H1 (cell line): ENCODE results near the gene HLA-E. TPM values are rescaled to one million over a fixed set of nuclear protein-coding genes. Genes with fewer than 3 reads are reported as not detected.

ENCODE experiments used
- CTCF ChIA-PET: fragments of 300-600 bp; sonication (Branson Sonifier 250); formaldehyde crosslinking; loops from one replicate; lab custom pipeline; 2021; ENCODE audit not compliant: partially characterized antibody; lab: Charles Lee
- POLR2A ChIA-PET: fragments of 300-600 bp; sonication (Branson Sonifier 250); formaldehyde crosslinking; loops from one replicate; lab custom pipeline; 2021; ENCODE audit warnings: inconsistent platforms; ENCODE audit not compliant: partially characterized antibody; lab: Charles Lee
- DNase-seq, 2 experiments: peaks; one replicate each; pipeline versions ENCODE4 v3.0.0 to v3.0.0-alpha.2; 2010 to 2022; ENCODE audit warnings: low spot score in 2 of 2, low read depth in 1 of 2, mixed read lengths in 1 of 2
- FAIRE-seq: peaks from 2 replicates; lab custom pipeline; 2011; peaks lifted over from hg19 to GRCh38; lab: Jason Lieb, UNC
- H2AFZ ChIP-seq: 2 replicates; pipeline ENCODE4 v1.8.1; 2012; ENCODE audit warnings: low read length, inconsistent platforms
- H2AK5ac ChIP-seq: 2 replicates; pipeline ENCODE4 v1.6.1; 2013; ENCODE audit warnings: low read depth, low read length
- H2BK120ac ChIP-seq: replicated peaks from 2 replicates; pipeline ENCODE3; 2013; ENCODE audit warnings: low read depth, low read length, inconsistent platforms
- H2BK12ac ChIP-seq: 2 replicates; pipeline ENCODE4 v1.6.1; 2013; ENCODE audit warnings: low read depth, low read length
- H2BK15ac ChIP-seq: 2 replicates; pipeline ENCODE4 v1.6.1; 2013; ENCODE audit warnings: low read length
- H2BK20ac ChIP-seq: 2 replicates; pipeline ENCODE4 v1.6.1; 2013; ENCODE audit warnings: low read length
- H2BK5ac ChIP-seq: 2 replicates; pipeline ENCODE4 v1.6.1; 2013; ENCODE audit warnings: low read depth, low read length
- H3K14ac ChIP-seq: 2 replicates; pipeline ENCODE4 v1.6.1; 2013; ENCODE audit warnings: inconsistent platforms; ENCODE audit not compliant: insufficient read length
- H3K18ac ChIP-seq: 2 replicates; pipeline ENCODE4 v1.6.1; 2013; ENCODE audit warnings: low read length; ENCODE audit errors: extremely low read depth
- H3K23ac ChIP-seq: 2 replicates; pipeline ENCODE4 v1.6.1; 2013; ENCODE audit warnings: inconsistent platforms; ENCODE audit not compliant: insufficient read length
- H3K23me2 ChIP-seq: 2 replicates; pipeline ENCODE4 v1.6.1; 2013; ENCODE audit warnings: low read depth, low read length
- H3K27ac ChIP-seq: 2 replicates; pipeline ENCODE4 v1.6.1; 2011; ENCODE audit warnings: low read depth, low read length, inconsistent platforms
- H3K27me3 ChIP-seq, 4 experiments: replicated peaks in 1 of 4; 1 replicate in 1 of 4; 2 replicates in 3 of 4; pipeline versions ENCODE4 v1.6.1 to v1.8.1; 2011 to 2013; ENCODE audit warnings: low read length in 3 of 4, mild to moderate bottlenecking in 3 of 4, inconsistent platforms in 2 of 4, mixed read lengths in 2 of 4, moderate library complexity in 1 of 4; ENCODE audit not compliant: control insufficient read depth in 3 of 4, insufficient read depth in 3 of 4; ENCODE audit errors: extremely low read depth in 1 of 4
- H3K36me3 ChIP-seq, 4 experiments: 2 replicates each; pipeline versions ENCODE4 v1.6.1 to v1.8.1; 2011 to 2013; ENCODE audit warnings: mild to moderate bottlenecking in 4 of 4, low read length in 3 of 4, moderate library complexity in 2 of 4, control low read depth in 1 of 4, inconsistent platforms in 1 of 4; ENCODE audit not compliant: insufficient read depth in 4 of 4, control insufficient read depth in 2 of 4
- H3K4ac ChIP-seq: replicated peaks from 2 replicates; pipeline ENCODE3; 2013; ENCODE audit warnings: low read length, low read depth, mixed read lengths, inconsistent platforms; ENCODE audit not compliant: insufficient read length
- H3K4me1 ChIP-seq, 4 experiments: replicated peaks in 1 of 4; 1 replicate in 1 of 4; 2 replicates in 3 of 4; pipeline versions ENCODE4 v1.6.1 to v1.8.1; 2011 to 2013; ENCODE audit warnings: low read length in 3 of 4, inconsistent platforms in 2 of 4, mixed read lengths in 1 of 4; ENCODE audit not compliant: insufficient read depth in 4 of 4, control insufficient read depth in 3 of 4
- H3K4me2 ChIP-seq, 2 experiments: 2 replicates each; pipeline versions ENCODE4 v1.6.1 to v1.8.1; 2011 to 2013; ENCODE audit warnings: low read depth in 2 of 2, low read length in 2 of 2, control low read depth in 1 of 2, inconsistent platforms in 1 of 2, mild to moderate bottlenecking in 1 of 2; ENCODE audit not compliant: insufficient read depth in 1 of 2
- H3K4me3 ChIP-seq, 4 experiments: fragments of 200-600, 300-600 bp in 1 of 4; sonication (generic), shearing (Covaris generic), sonication (Bioruptor Twin) in 1 of 4; 2 replicates each; pipeline versions ENCODE4 v1.5.1 to v1.8.1; 2011 to 2016; ENCODE audit warnings: low read length in 4 of 4, low read depth in 3 of 4, control low read depth in 2 of 4, inconsistent platforms in 2 of 4, mild to moderate bottlenecking in 2 of 4, mixed read lengths in 1 of 4, moderate library complexity in 1 of 4; ENCODE audit not compliant: insufficient read depth in 2 of 4; ENCODE audit errors: extremely low read depth in 1 of 4
- H3K56ac ChIP-seq: replicated peaks from 2 replicates; pipeline ENCODE3; 2013; ENCODE audit warnings: low read depth, mild to moderate bottlenecking, mixed read lengths, low read length, inconsistent platforms; ENCODE audit not compliant: insufficient read length
- H3K79me1 ChIP-seq: 2 replicates; pipeline ENCODE4 v1.6.1; 2013; ENCODE audit warnings: low read depth, low read length, control low read depth
- H3K79me2 ChIP-seq, 2 experiments: 2 replicates each; pipeline versions ENCODE4 v1.6.1 to v1.8.1; 2012 to 2013; ENCODE audit warnings: low read length in 2 of 2, mild to moderate bottlenecking in 2 of 2, inconsistent platforms in 1 of 2; ENCODE audit not compliant: insufficient read depth in 2 of 2, control insufficient read depth in 1 of 2
- H3K9ac ChIP-seq, 4 experiments: replicated peaks in 1 of 4; 1 replicate in 1 of 4; 2 replicates in 3 of 4; pipeline versions ENCODE4 v1.6.1 to v1.8.1; 2011 to 2013; ENCODE audit warnings: low read depth in 3 of 4, low read length in 3 of 4, control low read depth in 2 of 4, mild to moderate bottlenecking in 2 of 4, moderate library complexity in 2 of 4, inconsistent platforms in 1 of 4; ENCODE audit errors: extremely low read depth in 1 of 4
- H3K9me3 ChIP-seq, 2 experiments: 2 replicates each; pipeline versions ENCODE4 v1.6.1 to v1.8.1; 2012 to 2013; ENCODE audit warnings: mild to moderate bottlenecking in 2 of 2, moderate library complexity in 2 of 2, control low read depth in 1 of 2, inconsistent platforms in 1 of 2, low read depth in 1 of 2, low read length in 1 of 2, mixed read lengths in 1 of 2; ENCODE audit not compliant: insufficient read depth in 2 of 2
- H4K20me1 ChIP-seq, 2 experiments: replicated peaks in 1 of 2; 2 replicates each; pipeline versions ENCODE3 to v1.8.1; 2011 to 2013; ENCODE audit warnings: inconsistent platforms in 2 of 2, low read length in 2 of 2, mild to moderate bottlenecking in 1 of 2; ENCODE audit not compliant: insufficient read depth in 2 of 2, control insufficient read depth in 1 of 2
- H4K5ac ChIP-seq: 2 replicates; pipeline ENCODE4 v1.6.1; 2013; ENCODE audit warnings: low read length, low read depth, mixed read lengths, inconsistent platforms; ENCODE audit not compliant: insufficient read length
- H4K8ac ChIP-seq: 2 replicates; pipeline ENCODE4 v1.8.0; 2013; ENCODE audit warnings: mild to moderate bottlenecking, moderate library complexity, low read length, inconsistent platforms; ENCODE audit not compliant: insufficient read depth; ENCODE audit errors: extremely low read depth
- H4K91ac ChIP-seq: replicated peaks from 2 replicates; pipeline ENCODE3; 2013; ENCODE audit warnings: low read length, mixed read lengths, inconsistent platforms; ENCODE audit not compliant: insufficient read length
- ASH2L ChIP-seq: fragments of 200-600, 300-600 bp; sonication (generic); IDR thresholded peaks from one replicate; pipeline ENCODE4 v1.7.1; 2017; ENCODE audit warnings: low read length
- BCL11A ChIP-seq, 2 experiments: IDR thresholded peaks; one replicate each; pipeline ENCODE4 v1.6.1; 2011; ENCODE audit warnings: low read depth in 2 of 2, low read length in 2 of 2, mild to moderate bottlenecking in 2 of 2
- EGR1 ChIP-seq: IDR thresholded peaks from 2 replicates; pipeline ENCODE4 v1.6.1; 2011; ENCODE audit warnings: low read depth, low read length, borderline replicate concordance
- EP300 ChIP-seq, 2 experiments: IDR thresholded peaks; 1 replicate in 1 of 2; 2 replicates in 1 of 2; pipeline ENCODE4 v1.6.1; 2011 to 2012; ENCODE audit warnings: low read depth in 2 of 2, low read length in 2 of 2, mild to moderate bottlenecking in 2 of 2, borderline replicate concordance in 1 of 2, inconsistent platforms in 1 of 2, moderate library complexity in 1 of 2
- JUN ChIP-seq: IDR thresholded peaks from 2 replicates; pipeline ENCODE4 v1.6.1; 2011; ENCODE audit warnings: low read depth, mild to moderate bottlenecking, improper control_type of control experiment, low read length
- KDM4A ChIP-seq: IDR thresholded peaks from one replicate; pipeline ENCODE4 v1.7.1; 2012; ENCODE audit warnings: low read depth, mild to moderate bottlenecking, moderate library complexity, low read length, inconsistent platforms; ENCODE audit not compliant: severe bottlenecking
- POLR2A ChIP-seq, 2 experiments: IDR thresholded peaks; 1 replicate in 1 of 2; 2 replicates in 1 of 2; pipeline ENCODE4 v1.6.1; 2011; ENCODE audit warnings: low read depth in 2 of 2, low read length in 2 of 2, mild to moderate bottlenecking in 2 of 2; ENCODE audit errors: control extremely low read depth in 1 of 2
- POU5F1 ChIP-seq: IDR thresholded peaks from 2 replicates; pipeline ENCODE4 v1.6.1; 2011; ENCODE audit warnings: low read depth, mild to moderate bottlenecking, low read length, moderate library complexity
- RAD21 ChIP-seq, 2 experiments: IDR thresholded peaks in 1 of 2; conservative IDR thresholded peaks in 1 of 2; 2 replicates each; pipeline ENCODE4 v1.6.1; 2011; ENCODE audit warnings: low read depth in 2 of 2, low read length in 2 of 2, improper control_type of control experiment in 1 of 2, inconsistent platforms in 1 of 2, mild to moderate bottlenecking in 1 of 2, moderate library complexity in 1 of 2
- RFX5 ChIP-seq: IDR thresholded peaks from 2 replicates; pipeline ENCODE4 v1.6.1; 2011; ENCODE audit warnings: low read depth, low read length, improper control_type of control experiment, borderline replicate concordance
- SIN3A ChIP-seq, 2 experiments: IDR thresholded peaks in 1 of 2; conservative IDR thresholded peaks in 1 of 2; 2 replicates each; pipeline ENCODE4 v1.6.1; 2011 to 2012; ENCODE audit warnings: low read length in 2 of 2, improper control_type of control experiment in 1 of 2, low read depth in 1 of 2, mild to moderate bottlenecking in 1 of 2
- SP4 ChIP-seq: IDR thresholded peaks from 2 replicates; pipeline ENCODE4 v1.6.1; 2012; ENCODE audit warnings: low read length, inconsistent platforms
- TBP ChIP-seq: IDR thresholded peaks from 2 replicates; pipeline ENCODE4 v1.6.1; 2011; ENCODE audit warnings: low read depth, low read length, improper control_type of control experiment
- WGBS, 2 experiments: shearing (Covaris generic) in 1 of 2; methylation state at CpG; one replicate each; pipeline versions ENCODE4 v1.1.6 to v1.1.7; 2013 to 2015; ENCODE audit warnings: low lambda C conversion rate in 2 of 2, mixed read lengths in 2 of 2, inconsistent platforms in 1 of 2, low coverage in 1 of 2, missing lambda C conversion rate in 1 of 2; ENCODE audit not compliant: insufficient replicate concordance in 2 of 2, insufficient coverage in 1 of 2, insufficient read length in 1 of 2; ENCODE audit errors: extremely low coverage in 1 of 2, missing lambda C conversion rate in 1 of 2; 5-methylcytosine and 5-hydroxymethylcytosine counted together
- polyA plus RNA-seq, 7 experiments: library from polyadenylated mRNA; depleted of rRNA in 3 of 7; stranded (reverse) in 5 of 7; unstranded in 2 of 7; fragments of >200 nt in 5 of 7; fragments of 200-250 nt in 2 of 7; gene quantifications; 1 replicate in 5 of 7; 2 replicates in 1 of 7; 4 replicates in 1 of 7; pipeline versions ENCODE4 v1.2.1 to v1.2.3, GENCODE V29; 2011 to 2013; ENCODE audit warnings: missing spikeins in 2 of 7, mixed read lengths in 2 of 7
- total RNA-seq: library from RNA; stranded (reverse); fragmentation: NEBNext Ultra II Directional; extraction: Animal tissue kit (Norgen Biotek cat#: 25700); gene quantifications from 2 replicates; pipeline ENCODE4 v1.2.1, GENCODE V29; 2021
- TF ChIP-seq, protein P1 (sequence below): IDR thresholded peaks from 2 replicates; pipeline ENCODE4 v1.6.1; 2012; ENCODE audit warnings: inconsistent platforms

The HLA-E gene
- total and polyA plus RNA-seq, 2 of the 8 experiments (the other 6 are each of a cell fraction or from before 2014, with no cell fraction given), result 20.2 to 28.0 TPM

DNA sequence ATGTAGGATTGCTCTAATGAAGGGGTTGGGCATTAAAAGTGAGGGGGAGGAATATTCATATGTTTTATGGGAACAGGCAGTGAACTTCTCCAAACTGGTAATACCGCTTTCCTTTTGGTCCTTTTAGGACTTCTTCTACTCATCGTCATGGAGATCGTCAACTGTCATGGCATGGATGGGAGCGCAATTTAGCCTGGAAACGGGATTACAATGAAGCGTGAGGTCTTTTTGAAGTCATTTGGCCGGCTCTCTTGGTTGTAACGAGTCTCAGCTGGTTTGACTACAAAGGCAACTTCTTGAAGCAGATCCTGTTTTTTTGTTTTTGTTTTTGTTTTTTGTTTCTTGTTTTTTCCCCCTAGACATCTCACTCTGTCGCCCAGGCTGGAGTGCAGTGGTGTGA is 1.4 kb upstream of the HLA-E start:
- Histone ChIP-seq H2BK5ac (no peak overlapping the region), H3K56ac (no peak overlapping the region)
- TF ChIP-seq BCL11A (IDR thresholded peaks at IDR 0.05; ENCODE audit: low read depth in 2 of 2, low read length in 2 of 2), result no peak
- no peak for TF ChIP-seq POU5F1
- no peak for TF ChIP-seq RAD21 (IDR thresholded peaks at IDR 0.05 in 1 of 2, conservative IDR thresholded peaks at IDR 0.05 in 1 of 2; ENCODE audit: low read depth in 2 of 2, low read length in 2 of 2)
- no peak for TF ChIP-seq EGR1
- TF ChIP-seq RFX5, result no peak
- no peak for TF ChIP-seq SIN3A (conservative IDR thresholded peaks at IDR 0.05 in 1 of 2, IDR thresholded peaks at IDR 0.05 in 1 of 2; ENCODE audit: low read depth in 1 of 2, low read length in 2 of 2)
- no peak for TF ChIP-seq EP300 (IDR thresholded peaks at IDR 0.05; ENCODE audit: borderline replicate concordance in 1 of 2, low read depth in 2 of 2, low read length in 2 of 2)
- no peak for TF ChIP-seq JUN
- TF ChIP-seq ASH2L, result no peak
- no peak for TF ChIP-seq POLR2A (IDR thresholded peaks at IDR 0.05; ENCODE audit: control extremely low read depth in 1 of 2, low read depth in 2 of 2, low read length in 2 of 2)
- no peak for TF ChIP-seq TBP
- TF ChIP-seq SP4, result no peak
- no peak for TF ChIP-seq KDM4A
- TF ChIP-seq, protein P1, sequence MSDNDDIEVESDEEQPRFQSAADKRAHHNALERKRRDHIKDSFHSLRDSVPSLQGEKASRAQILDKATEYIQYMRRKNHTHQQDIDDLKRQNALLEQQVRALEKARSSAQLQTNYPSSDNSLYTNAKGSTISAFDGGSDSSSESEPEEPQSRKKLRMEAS, result no peak

More for the DNA sequence above, 1.4 kb upstream of the HLA-E start:
- CTCF ChIA-PET, result interaction anchor here (0.9 to 9.9 kb wide), 3 partner anchors 42 to 57 kb away, joined by 3 to 326 read pairs (median 8); no protein-coding TSS in a partner anchor
- peaks cover 0 to 5% (median 2%) of the 10 kb centered on the region in 4 experiments; a peak in 5 of 7 replicates for H3K4me1 ChIP-seq
- H3K79me1 ChIP-seq, result no peaks in the 10 kb centered on the region
- H4K20me1 ChIP-seq, result peaks cover 0 to 7% of the 10 kb centered on the region in 2 experiments
- peaks cover 0 to 13% (median 6%) of the 10 kb centered on the region in 4 experiments; a peak in 3 of 8 replicates for H3K36me3 ChIP-seq
- WGBS, 2 experiments, result 80% methylated on average over 9 of the region's 9 CpGs; no CpG with 5 or more reads in 1 of the 2 experiments
- H3K9me3 ChIP-seq, result no peaks in the 10 kb centered on the region
- no peaks in the 10 kb centered on the region; the same call in 1 of the 2 replicates for H3K23me2 ChIP-seq
- H3K27ac ChIP-seq, result no peak overlapping the region
- POLR2A ChIA-PET, result no interaction called here
- no peak overlapping the region for H3K4me2 ChIP-seq
- no peak overlapping the region for H4K91ac ChIP-seq
- H2AK5ac ChIP-seq, result no peak overlapping the region
- no peak overlapping the region for H3K14ac ChIP-seq
- no peak overlapping the region for H2BK15ac ChIP-seq
- H4K5ac ChIP-seq, result no peak overlapping the region
- H2BK12ac ChIP-seq, result no peak overlapping the region
- no peaks in the 10 kb centered on the region for H3K79me2 ChIP-seq
- H2AFZ ChIP-seq, result no peak overlapping the region
- H3K4ac ChIP-seq, result no peak overlapping the region
- FAIRE-seq (no peak), DNase-seq (no peak)
- H3K18ac ChIP-seq, result no peak overlapping the region
- no peaks in the 10 kb centered on the region; a peak in 1 of 7 replicates for H3K27me3 ChIP-seq
- H2BK20ac ChIP-seq, result no peak overlapping the region
- no peak overlapping the region for H3K9ac ChIP-seq
- no peak overlapping the region for H4K8ac ChIP-seq
- H3K23ac ChIP-seq, result no peak overlapping the region
- H3K4me3 ChIP-seq, result no peak overlapping the region
- H2BK120ac ChIP-seq, result no peak overlapping the region
